HepG2 (cell line): Measurements from ENCODE around the gene WNT7A. TPM values are rescaled to one million over a fixed set of nuclear protein-coding genes. Genes with fewer than 3 reads are reported as not detected.

Experiments
- ATAC-seq: fragments of 200-7000 bp; cut with Tn5 transposase; 3 replicates; pipeline ENCODE4 v1.9.1; 2020; ENCODE audit warnings: mild to moderate bottlenecking, moderate library complexity
- BruUV-seq: library from RNA; stranded (reverse); fragments of 400-500 nt; replicated peaks from 2 replicates; lab custom pipeline; 2021; lab: Mats Ljungman, UMichigan
- CTCF ChIA-PET: fragments of 300-600 bp; formaldehyde crosslinking; extraction: SDS; loops from one replicate; lab custom pipeline; 2021; ENCODE audit warnings: low total read pairs, inconsistent platforms, low intra/inter-chr PET ratio; lab: Yijun Ruan, JAX
- POLR2A ChIA-PET: fragments of 350-600 bp; sonication (Branson Sonifier 250); formaldehyde crosslinking; loops from one replicate; lab custom pipeline; 2020; ENCODE audit warnings: antibody characterized with exemption, inconsistent platforms; lab: Yijun Ruan, JAX
- DNase-seq: peaks from one replicate; pipeline ENCODE4 v3.0.0-alpha.2; 2015; ENCODE audit warnings: low spot score
- FAIRE-seq: peaks from 3 replicates; lab custom pipeline; 2011; peaks lifted over from hg19 to GRCh38; lab: Jason Lieb, UNC
- H2AFZ ChIP-seq: one replicate; pipeline ENCODE4 v1.6.1; 2011; ENCODE audit warnings: low read length, inconsistent platforms
- H3K27ac ChIP-seq: fragments of 300-600 bp; 3 replicates; pipeline ENCODE4 v1.8.0; 2011; ENCODE audit warnings: mixed run types, mild to moderate bottlenecking, mixed read lengths, low read length, inconsistent platforms; ENCODE audit not compliant: insufficient read depth; ENCODE audit errors: extremely low read length
- H3K27me3 ChIP-seq, 2 experiments: fragments of 200-600 bp in 1 of 2; 2 replicates in 1 of 2; 3 replicates in 1 of 2; pipeline versions ENCODE4 v1.6.0 to v1.8.0; 2011; ENCODE audit warnings: low read length in 2 of 2, mild to moderate bottlenecking in 2 of 2, moderate library complexity in 2 of 2, inconsistent platforms in 1 of 2; ENCODE audit not compliant: insufficient read depth in 2 of 2, control insufficient read depth in 1 of 2
- H3K36me3 ChIP-seq, 2 experiments: fragments of 200-600 bp in 1 of 2; replicated peaks in 1 of 2; 2 replicates in 1 of 2; 3 replicates in 1 of 2; pipeline versions ENCODE4 v1.5.1 to v1.8.0; 2011; ENCODE audit warnings: low read length in 2 of 2, inconsistent platforms in 1 of 2; ENCODE audit not compliant: insufficient read depth in 2 of 2, control insufficient read depth in 1 of 2
- H3K4me1 ChIP-seq: 2 replicates; pipeline ENCODE4 v1.5.1; 2012; ENCODE audit warnings: low read length, inconsistent platforms; ENCODE audit not compliant: insufficient read depth
- H3K4me2 ChIP-seq: 2 replicates; pipeline ENCODE4 v1.6.0; 2011; ENCODE audit warnings: low read depth, low read length, inconsistent platforms
- H3K4me3 ChIP-seq, 3 experiments: fragments of 200-600 bp in 1 of 3; sonication (generic), shearing (Covaris generic) in 1 of 3; replicated peaks in 1 of 3; 2 replicates each; pipeline ENCODE4 v1.5.1; 2011 to 2016; ENCODE audit warnings: low read length in 3 of 3, inconsistent platforms in 2 of 3, low read depth in 2 of 3, mild to moderate bottlenecking in 2 of 3, control low read depth in 1 of 3, mixed read lengths in 1 of 3; ENCODE audit not compliant: insufficient read depth in 1 of 3
- H3K79me2 ChIP-seq: one replicate; pipeline ENCODE4 v1.6.1; 2011; ENCODE audit warnings: low read length, inconsistent platforms; ENCODE audit not compliant: insufficient read depth
- H3K9ac ChIP-seq: 2 replicates; pipeline ENCODE4 v1.6.0; 2011; ENCODE audit warnings: mild to moderate bottlenecking, low read depth, low read length, inconsistent platforms; ENCODE audit not compliant: insufficient read depth
- H3K9me3 ChIP-seq: 2 replicates; pipeline ENCODE4 v1.5.1; 2012; ENCODE audit warnings: mild to moderate bottlenecking, low read length
- H4K20me1 ChIP-seq: 2 replicates; pipeline ENCODE4 v1.6.0; 2011; ENCODE audit warnings: inconsistent platforms, mild to moderate bottlenecking, low read length, moderate library complexity; ENCODE audit not compliant: insufficient read depth
- AHDC1 ChIP-seq: sonication (generic); formaldehyde crosslinking; IDR thresholded peaks from 2 replicates; pipeline ENCODE4 v1.5.1; 2020; ENCODE audit warnings: mild to moderate bottlenecking, missing genetic modification reagents, borderline replicate concordance
- HOXA5 ChIP-seq: sonication (generic); formaldehyde crosslinking; IDR thresholded peaks from 2 replicates; pipeline ENCODE4 v1.4.0; 2020; ENCODE audit warnings: missing genetic modification reagents
- MAZ ChIP-seq, 2 experiments: sonication (generic) in 1 of 2; formaldehyde crosslinking in 1 of 2; IDR thresholded peaks; 2 replicates each; pipeline versions ENCODE4 v1.5.0 to v1.6.1; 2012 to 2020; ENCODE audit warnings: low read depth in 2 of 2, mild to moderate bottlenecking in 2 of 2, borderline replicate concordance in 1 of 2, improper control_type of control experiment in 1 of 2, low read length in 1 of 2, missing genetic modification reagents in 1 of 2, moderate library complexity in 1 of 2
- NCOR1 ChIP-seq: fragments of 200-600 bp; sonication (generic); IDR thresholded peaks from 2 replicates; pipeline ENCODE4 v1.7.0; 2017; ENCODE audit warnings: antibody characterized with exemption, low read length, borderline replicate concordance
- ZFP37 ChIP-seq: sonication (generic); formaldehyde crosslinking; IDR thresholded peaks from 2 replicates; pipeline ENCODE4 v1.4.0; 2020; ENCODE audit warnings: missing genetic modification reagents, borderline replicate concordance
- ZNF12 ChIP-seq: sonication (generic); formaldehyde crosslinking; IDR thresholded peaks from 2 replicates; pipeline ENCODE4 v1.5.0; 2020; ENCODE audit warnings: missing genetic modification reagents
- ZNF235 ChIP-seq: sonication (generic); formaldehyde crosslinking; IDR thresholded peaks from 2 replicates; pipeline ENCODE4 v1.8.1; 2023; ENCODE audit warnings: mild to moderate bottlenecking, missing genetic modification reagents, borderline replicate concordance
- WGBS: methylation state at CpG from one replicate; pipeline ENCODE4 v1.1.6; 2017; ENCODE audit warnings: low lambda C conversion rate; 5-methylcytosine and 5-hydroxymethylcytosine counted together
- in situ Hi-C: cut with HindIII; loops from 2 replicates; pipeline ENCODE4 v1.10.0; 2017; ENCODE audit warnings: low pct_unique_long_range_greater_than_20kb; ENCODE audit not compliant: extremely low pct_ligation_motif_present
- intact Hi-C: fragments of 100-400 bp; cut with micrococcal nuclease; formaldehyde crosslinking; loops from one replicate; pipeline ENCODE4 v1.10.0; 2022; ENCODE audit not compliant: unreplicated experiment
- polyA plus RNA-seq, 8 experiments: library from polyadenylated mRNA; depleted of rRNA in 3 of 8; stranded (reverse) in 7 of 8; unstranded in 1 of 8; fragments of >200 nt; fragmentation: Illumina TruSeq in 4 of 8; extraction: Trizol in 4 of 8; gene quantifications; 2 replicates each; pipeline versions ENCODE4 v1.2.1 to v1.2.3, GENCODE V29; 2011 to 2016; ENCODE audit warnings: low read depth in 4 of 8, missing spikeins in 1 of 8, mixed read lengths in 1 of 8; ENCODE audit not compliant: insufficient read depth in 1 of 8
- total RNA-seq, 5 experiments: library from RNA; depleted of rRNA; stranded (reverse); fragments of >200 nt; fragmentation: Illumina TruSeq; extraction: Trizol; gene quantifications; 2 replicates each; pipeline ENCODE4 v1.2.3, GENCODE V29; 2016; ENCODE audit warnings: low read depth in 1 of 5

The WNT7A gene
- total and polyA plus RNA-seq, 2 of the 13 experiments (the other 11 are each of a cell fraction or from before 2014, with no cell fraction given) = not detected

- no peak for TF ChIP-seq AHDC1
- TF ChIP-seq ZNF12 (CRISPR knock-in tag) = no peak
- no peak for TF ChIP-seq NCOR1
- no peak for TF ChIP-seq MAZ (IDR thresholded peaks at IDR 0.05; ENCODE audit: borderline replicate concordance, low read depth, low read length)
- TF ChIP-seq MAZ (CRISPR knock-in tag; IDR thresholded peaks at IDR 0.05; ENCODE audit: low read depth) = no peak
- no peak for TF ChIP-seq HOXA5
These were observed 83.0 kb downstream of the WNT7A start (continued) for GRCh38 chr3:13796701-13797460.

- Histone ChIP-seq H3K36me3 (no peaks in the 10 kb centered on the region), H3K9ac (no peak overlapping the region), H3K9me3 (no peaks in the 10 kb centered on the region), H3K4me3 (no peak overlapping the region), H4K20me1 (0 out of 2 replicates have a peak, but pooled peaks cover 2% of the 10 kb centered on the region), H2AFZ (no peak overlapping the region), H3K79me2 (no peaks in the 10 kb centered on the region), H3K27ac (no peak overlapping the region), H3K27me3 (peaks cover 11 to 83% of the 10 kb centered on the region in 2 experiments), H3K4me2 (no peak overlapping the region), H3K4me1 (no peaks in the 10 kb centered on the region)
- no peak for DNase-seq
- intact Hi-C loops (no loop called here), in situ Hi-C loops (no loop called here)
- BruUV-seq = no TSS peak
- TF ChIP-seq HOXA5 = no peak
- no peak for TF ChIP-seq ZFP37 (CRISPR knock-in tag)
- TF ChIP-seq ZNF235 (CRISPR knock-in tag) = no peak
- CTCF ChIA-PET = no interaction called here
- WGBS = 43% methylated on average over 10 of the region's 17 CpGs
- POLR2A ChIA-PET = no interaction called here
- ATAC-seq = no peak
- no peak for FAIRE-seq
These were observed 84.1 kb downstream of the WNT7A start for GRCh38 chr3:13795816-13796215.
